Heart right ventricle (tissue), 16 donors: ENCODE results near the gene CLN3. TPM values are rescaled to one million over a fixed set of nuclear protein-coding genes. Genes with fewer than 3 reads are reported as not detected.
A peak's percentile ranks its signal among the peaks of the same experiment; 100 is the strongest.

ENCODE experiments used
- ATAC-seq, 8 donors: fragments of 200-7000 bp; cut with Tn5 transposase; one replicate each; pipeline ENCODE4 v1.9.1; 2020; ENCODE audit warnings: mild to moderate bottlenecking in 8 of 8, moderate library complexity in 8 of 8, moderate number of reproducible peaks in 1 of 8
- DNase-seq, 2 donors: peaks; one replicate each; pipeline ENCODE4 v3.0.0-alpha.2; 2020
- H3K27ac ChIP-seq, 10 donors: fragments of 200-600 bp; sonication (generic) in 2 of 10; one replicate each; pipeline versions ENCODE4 v1.5.0 to v1.8.0; 2020 to 2022; ENCODE audit warnings: mild to moderate bottlenecking in 3 of 10
- H3K27me3 ChIP-seq, 7 donors: fragments of 200-600 bp; one replicate each; pipeline ENCODE4 v1.8.0; 2021 to 2022; ENCODE audit warnings: mild to moderate bottlenecking in 2 of 7
- H3K36me3 ChIP-seq, 9 donors: fragments of 200-600 bp; sonication (generic) in 1 of 9; one replicate each; pipeline versions ENCODE4 v1.5.0 to v1.8.0; 2020 to 2022; ENCODE audit warnings: mild to moderate bottlenecking in 2 of 9
- H3K4me1 ChIP-seq, 9 donors: fragments of 200-600 bp; sonication (generic) in 1 of 9; one replicate each; pipeline versions ENCODE4 v1.5.0 to v1.8.0; 2020 to 2022; ENCODE audit warnings: mild to moderate bottlenecking in 4 of 9
- H3K4me3 ChIP-seq, 10 donors: fragments of 200-600 bp; sonication (generic) in 2 of 10; one replicate each; pipeline versions ENCODE4 v1.5.0 to v1.8.0; 2020 to 2022; ENCODE audit warnings: mild to moderate bottlenecking in 7 of 10, moderate library complexity in 2 of 10
- H3K9me3 ChIP-seq, 11 donors: fragments of 200-600 bp in 10 of 11; sonication (generic) in 2 of 11; one replicate each; pipeline versions ENCODE4 v1.5.0 to v1.8.0; 2013 to 2022; ENCODE audit warnings: mild to moderate bottlenecking in 2 of 11, control low read depth in 1 of 11, moderate library complexity in 1 of 11
- CTCF ChIP-seq, 9 donors: fragments of 200-600 bp; sonication (generic) in 2 of 9; IDR thresholded peaks; one replicate each; pipeline versions ENCODE4 v1.5.0 to v1.8.0; 2021 to 2022; ENCODE audit warnings: antibody characterized with exemption in 9 of 9, mild to moderate bottlenecking in 5 of 9, moderate library complexity in 1 of 9
- WGBS, 2 donors: extraction: QIAGEN DNeasy Blood & Tissue Kit; methylation state at CpG; one replicate each; pipeline ENCODE4 v1.1.7; 2013; ENCODE audit warnings: inconsistent platforms in 1 of 2; 5-methylcytosine and 5-hydroxymethylcytosine counted together
- intact Hi-C, 10 donors: fragments of 100-400 bp; cut with DNase I; formaldehyde crosslinking; loops; one replicate each; pipeline versions ENCODE4 v1.11.1 to v1.14.2; 2022
- polyA plus RNA-seq, 2 donors: library from polyadenylated mRNA; stranded (reverse); fragments of 200-250 nt; gene quantifications; one replicate each; pipeline ENCODE4 v1.2.3, GENCODE V29; 2013
- total RNA-seq, 10 donors: library from RNA; stranded (reverse); fragmentation: NEBNext Ultra II Directional in 3 of 10; extraction: Animal tissue kit (Norgen Biotek cat#: 25700) in 3 of 10; gene quantifications; one replicate each; pipeline versions ENCODE4 v1.2.1 to v1.2.4, GENCODE V29; 2021 to 2023
- donor health status: Arrhythmogenic right ventricular cardiomyopathy.
- donor health status: ischemic (EF 13 %, LVEDD 7.1; RV severe dilation, severe dysfunction).
- donor health status: healthy with polysubstance abuse.
- donor health status: DM: no; HTN: yes; CAD: no.
- donor health status: DM: no; HTN: no; CAD: no.
- donor health status: ischemic (EF 25% LVEDD 6.9; RV normal size, moderate dysfunction).
- donor health status: ischemic (EF 25% LVEDD 5.7; RV mildly dilated, moderate dysfunction).
- donor health status: healthy.
- donor health status: DM: yes; HTN: yes; CAD: no.
- donor health status: Ischemic cardiomyopathy.
- donor health status: ischemic (EF 35%, LVEDD 5.7; RV mildly dilated, moderate dysfunction).
- donor health status: nonischemic (EF 11% LVEDD 7.7; RV severe dilation, severe dysfunction).
- donor health status: DM: yes; HTN: yes; CAD: no.
- donor health status: PGD.
- donor health status: ischemic (EF 29% LVEDD 5.4; RV normal size, mild dysfunction).
- donor health status: nonischemic (EF 23%, LVEDD 6.1; RV moderate dilation, normal function).

The CLN3 gene
- total and polyA plus RNA-seq, 12 donors: 6.5 to 21.2 (median 10.8) TPM

GRCh38 chr16:28532940-28533647 is 41.2 kb upstream of the CLN3 start:
- H3K4me3 ChIP-seq: no peak overlapping the region
- intact Hi-C loops: no loop called here
- no peak for DNase-seq
- H3K27ac ChIP-seq: peak overlapping the region in 8 of 10 donors; percentile 23 to 60 (median 39)
- peaks cover 0 to 60% (median 21%) of the 10 kb centered on the region in 9 donors for H3K4me1 ChIP-seq
- H3K36me3 ChIP-seq: peaks cover 0 to 33% (median 0%) of the 10 kb centered on the region in 9 donors
- no peaks in the 10 kb centered on the region for H3K27me3 ChIP-seq
- 88 to 93% methylated on average over 5 of the region's 5 CpGs for WGBS, 2 donors
- no peak for TF ChIP-seq CTCF (IDR thresholded peaks at IDR 0.05)
- peaks cover 0 to 5% (median 0%) of the 10 kb centered on the region in 11 donors for H3K9me3 ChIP-seq
- ATAC-seq: no peak

GRCh38 chr16:28531777-28532744 is 40.2 kb upstream of the CLN3 start:
- intact Hi-C loops: no loop called here
- peaks cover 0 to 5% (median 0%) of the 10 kb centered on the region in 11 donors for H3K9me3 ChIP-seq
- H3K27me3 ChIP-seq: no peaks in the 10 kb centered on the region
- no peak for TF ChIP-seq CTCF (IDR thresholded peaks at IDR 0.05)
- peak overlapping the region in 9 of 10 donors; percentile 9 to 60 (median 37) for H3K27ac ChIP-seq
- DNase-seq (peak; percentile 73 to 79), ATAC-seq (peak; percentile 91 to 96 (median 96))
- no peak overlapping the region for H3K4me3 ChIP-seq
- peaks cover 0 to 27% (median 0%) of the 10 kb centered on the region in 9 donors for H3K36me3 ChIP-seq
- 60 to 62% methylated on average over 9 of the region's 9 CpGs for WGBS, 2 donors
- H3K4me1 ChIP-seq: peaks cover 0 to 51% (median 12%) of the 10 kb centered on the region in 9 donors

- H3K27ac ChIP-seq: no peak overlapping the region
Measured at GRCh38 chr16:28529124-28529523, 37.2 kb upstream of the CLN3 start.

More at GRCh38 chr16:28529124-28529523, 37.2 kb upstream of the CLN3 start:
- H3K4me3 ChIP-seq: no peak overlapping the region
- H3K27me3 ChIP-seq: no peaks in the 10 kb centered on the region
- intact Hi-C loops: loop anchor here in 1 of 10 donors (10.0 kb wide), 1 partner anchor 46 kb away; no protein-coding TSS in a partner anchor
- peaks cover 0 to 27% (median 7%) of the 10 kb centered on the region in 9 donors for H3K4me1 ChIP-seq
- H3K36me3 ChIP-seq: peaks cover 0 to 2% (median 0%) of the 10 kb centered on the region in 9 donors
- H3K9me3 ChIP-seq: no peaks in the 10 kb centered on the region
- TF ChIP-seq CTCF (IDR thresholded peaks at IDR 0.05): no peak
- DNase-seq: no peak
- ATAC-seq: no peak
